Nephron progenitor cell (in vitro differentiated cells): Measurements from ENCODE around the gene CASD1.

Experiments
- DNase-seq: peaks from one replicate; pipeline ENCODE4 v3.0.0; 2021
- H3K27ac Mint-ChIP-seq: 2 replicates; pipeline ENCODE4 v1.8.0; 2021; ENCODE audit warnings: mild to moderate bottlenecking, moderate library complexity, mixed read lengths
- H3K27me3 Mint-ChIP-seq: 2 replicates; pipeline ENCODE4 v1.8.0; 2021; ENCODE audit warnings: mild to moderate bottlenecking, low read depth, mixed read lengths; ENCODE audit not compliant: poor library complexity
- H3K36me3 Mint-ChIP-seq: 2 replicates; pipeline ENCODE4 v1.8.0; 2021; ENCODE audit warnings: low read depth, mixed read lengths
- H3K4me1 Mint-ChIP-seq: 2 replicates; pipeline ENCODE4 v1.8.0; 2021; ENCODE audit warnings: mixed read lengths
- H3K4me3 Mint-ChIP-seq: 2 replicates; pipeline ENCODE4 v1.8.0; 2021; ENCODE audit warnings: mild to moderate bottlenecking, moderate library complexity, mixed read lengths
- H3K9me3 Mint-ChIP-seq: 2 replicates; pipeline ENCODE4 v1.8.0; 2021; ENCODE audit warnings: mild to moderate bottlenecking, moderate library complexity, mixed read lengths
- TF ChIP-seq, protein P1 (sequence below): fragments of 200-600 bp; sonication (generic); IDR thresholded peaks from 2 replicates; pipeline ENCODE4 v1.5.0; 2021; ENCODE audit warnings: antibody characterized with exemption

The CASD1 gene

DNA sequence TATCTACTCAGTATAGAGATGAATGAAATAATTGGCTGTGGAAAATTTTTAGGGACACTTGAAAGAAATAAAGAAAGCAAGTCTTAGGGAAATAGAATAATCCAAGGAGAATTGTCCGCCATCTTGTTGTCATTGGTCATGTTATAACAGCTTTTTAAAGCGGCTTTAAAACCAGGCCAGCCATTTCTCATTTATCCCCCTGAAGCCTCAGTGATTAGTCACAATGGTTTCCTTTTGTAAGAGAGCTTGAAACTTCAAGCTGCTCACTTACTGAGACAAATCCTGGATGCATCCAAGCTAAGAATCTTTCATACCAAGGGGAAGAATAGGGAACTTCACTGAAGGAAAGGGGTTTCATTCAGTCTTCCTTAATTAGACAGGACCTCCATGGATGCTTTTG, 78.5 kb downstream of the CASD1 start:
- H3K9me3 Mint-ChIP-seq, result peaks cover 15% of the 10 kb centered on the region
- no peak for DNase-seq
- no peak overlapping the region for H3K4me3 Mint-ChIP-seq
- H3K27ac Mint-ChIP-seq, result no peak overlapping the region
- H3K4me1 Mint-ChIP-seq, result peaks cover 18% of the 10 kb centered on the region
- H3K36me3 Mint-ChIP-seq, result peaks cover 71% of the 10 kb centered on the region
- TF ChIP-seq, protein P1, sequence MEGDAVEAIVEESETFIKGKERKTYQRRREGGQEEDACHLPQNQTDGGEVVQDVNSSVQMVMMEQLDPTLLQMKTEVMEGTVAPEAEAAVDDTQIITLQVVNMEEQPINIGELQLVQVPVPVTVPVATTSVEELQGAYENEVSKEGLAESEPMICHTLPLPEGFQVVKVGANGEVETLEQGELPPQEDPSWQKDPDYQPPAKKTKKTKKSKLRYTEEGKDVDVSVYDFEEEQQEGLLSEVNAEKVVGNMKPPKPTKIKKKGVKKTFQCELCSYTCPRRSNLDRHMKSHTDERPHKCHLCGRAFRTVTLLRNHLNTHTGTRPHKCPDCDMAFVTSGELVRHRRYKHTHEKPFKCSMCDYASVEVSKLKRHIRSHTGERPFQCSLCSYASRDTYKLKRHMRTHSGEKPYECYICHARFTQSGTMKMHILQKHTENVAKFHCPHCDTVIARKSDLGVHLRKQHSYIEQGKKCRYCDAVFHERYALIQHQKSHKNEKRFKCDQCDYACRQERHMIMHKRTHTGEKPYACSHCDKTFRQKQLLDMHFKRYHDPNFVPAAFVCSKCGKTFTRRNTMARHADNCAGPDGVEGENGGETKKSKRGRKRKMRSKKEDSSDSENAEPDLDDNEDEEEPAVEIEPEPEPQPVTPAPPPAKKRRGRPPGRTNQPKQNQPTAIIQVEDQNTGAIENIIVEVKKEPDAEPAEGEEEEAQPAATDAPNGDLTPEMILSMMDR, result no peak
- H3K27me3 Mint-ChIP-seq, result no peaks in the 10 kb centered on the region

DNA sequence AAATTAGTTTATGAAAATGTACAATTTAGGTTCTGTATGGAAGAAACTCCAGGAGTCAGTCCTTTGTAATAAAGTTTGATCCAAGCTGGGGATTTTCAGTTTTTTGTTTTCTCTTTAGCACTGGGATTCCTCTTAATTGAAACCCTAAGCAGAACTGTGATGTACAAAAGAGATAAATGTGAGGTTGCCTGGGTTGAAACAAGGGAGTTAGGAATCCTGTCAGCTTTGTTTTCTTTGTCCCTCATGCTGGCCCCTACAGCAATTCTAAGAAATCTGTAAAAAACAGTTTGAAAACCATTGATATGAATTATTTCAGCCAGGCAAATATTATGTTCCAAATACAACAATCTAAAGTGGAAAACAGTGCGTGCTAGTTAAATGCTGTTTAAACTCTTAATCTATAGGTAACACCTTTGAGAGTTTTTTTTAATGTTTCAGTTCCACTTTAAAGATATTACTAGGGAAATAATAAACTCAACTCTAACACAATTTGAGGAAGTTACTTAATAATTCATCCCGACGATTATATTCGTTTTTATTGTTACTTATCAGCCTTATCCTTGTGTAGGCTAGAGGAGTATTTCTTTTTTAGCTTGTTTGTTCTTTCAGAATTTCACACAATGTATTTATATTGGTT, 81.0 kb downstream of the CASD1 start:
- no peak for DNase-seq
- TF ChIP-seq, protein P1, result no peak
- peaks cover 18% of the 10 kb centered on the region for H3K4me1 Mint-ChIP-seq
- no peaks in the 10 kb centered on the region for H3K27me3 Mint-ChIP-seq
- H3K36me3 Mint-ChIP-seq, result peaks cover 70% of the 10 kb centered on the region
- H3K27ac Mint-ChIP-seq, result no peak overlapping the region
- H3K9me3 Mint-ChIP-seq, result peaks cover 15% of the 10 kb centered on the region
- no peak overlapping the region for H3K4me3 Mint-ChIP-seq

DNA sequence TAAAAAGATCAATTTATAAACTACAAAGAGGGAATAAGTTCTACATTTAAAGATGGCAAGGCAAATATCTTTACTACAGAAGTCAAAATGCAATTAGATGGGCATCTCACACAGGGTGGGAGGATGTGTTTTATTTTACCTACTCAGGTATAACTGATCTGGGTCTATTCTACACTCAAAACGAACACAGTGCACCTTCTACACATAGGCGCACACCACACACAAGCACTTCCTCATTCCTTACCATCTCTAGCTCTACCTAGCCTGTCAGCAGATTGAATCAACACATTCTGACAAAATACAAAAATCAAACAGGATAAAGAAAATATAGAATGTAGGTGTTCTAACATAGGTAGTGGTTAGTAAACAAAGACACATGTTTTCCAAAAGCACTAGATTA, 81.6 kb downstream of the CASD1 start:
- no peaks in the 10 kb centered on the region for H3K27me3 Mint-ChIP-seq
- no peak overlapping the region for H3K4me3 Mint-ChIP-seq
- peaks cover 15% of the 10 kb centered on the region for H3K9me3 Mint-ChIP-seq
- no peak overlapping the region for H3K27ac Mint-ChIP-seq
- no peak for DNase-seq
- peaks cover 66% of the 10 kb centered on the region for H3K36me3 Mint-ChIP-seq
- peaks cover 18% of the 10 kb centered on the region for H3K4me1 Mint-ChIP-seq
- TF ChIP-seq, protein P1, result no peak

DNA sequence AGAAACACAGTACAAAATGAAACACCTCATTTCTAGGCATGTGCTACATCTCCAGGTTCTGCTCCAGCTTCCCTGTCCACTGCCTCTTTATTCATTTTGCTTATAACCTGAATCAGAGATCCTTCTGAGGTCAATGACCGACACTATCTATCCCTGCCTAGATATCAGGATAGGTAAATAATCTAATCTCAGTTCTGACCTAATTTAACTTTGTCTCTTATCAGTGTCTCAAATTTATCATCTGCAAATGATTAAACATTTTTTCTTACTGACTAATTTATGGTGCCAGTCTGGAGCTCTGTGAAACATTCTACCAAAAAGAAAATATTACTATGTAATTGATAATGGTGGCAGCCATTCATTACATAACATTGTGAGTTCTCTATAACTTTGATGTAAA, 85.3 kb downstream of the CASD1 start:
- H3K36me3 Mint-ChIP-seq, result peaks cover 52% of the 10 kb centered on the region
- no peak for DNase-seq

GRCh38 chr7:94595717-94596116, 86.1 kb downstream of the CASD1 start:
- no peak overlapping the region for H3K27ac Mint-ChIP-seq
- TF ChIP-seq, protein P1, result no peak
- no peaks in the 10 kb centered on the region for H3K9me3 Mint-ChIP-seq

More for the DNA sequence above, 85.3 kb downstream of the CASD1 start:
- Mint-ChIP-seq H3K4me1 (peaks cover 18% of the 10 kb centered on the region), H3K9me3 (peaks cover 5% of the 10 kb centered on the region), H3K27ac (no peak overlapping the region), H3K4me3 (no peak overlapping the region), H3K27me3 (no peaks in the 10 kb centered on the region)
- TF ChIP-seq, protein P1, result no peak

DNA sequence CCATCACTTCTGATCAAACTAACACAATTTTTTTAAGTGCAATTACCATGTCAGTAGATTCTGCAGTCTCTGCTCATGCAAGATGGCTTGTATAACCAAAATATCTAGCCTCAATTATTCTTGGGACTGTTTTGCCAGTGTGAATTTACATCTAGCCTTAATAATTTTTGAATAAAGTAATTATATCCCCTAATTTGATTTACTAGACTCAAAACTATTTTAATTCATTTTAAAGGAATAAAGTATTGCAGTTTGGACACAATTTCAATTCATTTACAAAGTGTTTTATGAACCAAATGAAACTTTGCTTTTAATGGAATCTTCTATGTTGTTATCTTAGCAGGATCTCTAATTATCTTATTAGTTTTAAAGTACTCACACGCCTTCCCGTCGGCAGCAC, 90.7 kb downstream of the CASD1 start:
- Mint-ChIP-seq H3K36me3 (peaks cover 33% of the 10 kb centered on the region), H3K27me3 (no peaks in the 10 kb centered on the region), H3K4me1 (peaks cover 7% of the 10 kb centered on the region), H3K27ac (no peak overlapping the region), H3K9me3 (no peaks in the 10 kb centered on the region), H3K4me3 (no peak overlapping the region)
- no peak for DNase-seq
- TF ChIP-seq, protein P1, result no peak

More at GRCh38 chr7:94595717-94596116, 86.1 kb downstream of the CASD1 start:
- Mint-ChIP-seq H3K4me3 (no peak overlapping the region), H3K4me1 (peaks cover 15% of the 10 kb centered on the region), H3K36me3 (peaks cover 48% of the 10 kb centered on the region), H3K27me3 (no peaks in the 10 kb centered on the region)
- no peak for DNase-seq
